Activated CD4-positive, alpha-beta T cell treated with anti-CD3 and anti-CD28 coated beads for 24 hours (primary cell): ENCODE data around the gene PROK2.

Experiments
- DNase-seq, 2 donors: peaks; one replicate each; pipeline ENCODE4 v3.0.0-alpha.2; 2020; ENCODE audit warnings: low read depth in 2 of 2

PROK2 gene

DNA sequence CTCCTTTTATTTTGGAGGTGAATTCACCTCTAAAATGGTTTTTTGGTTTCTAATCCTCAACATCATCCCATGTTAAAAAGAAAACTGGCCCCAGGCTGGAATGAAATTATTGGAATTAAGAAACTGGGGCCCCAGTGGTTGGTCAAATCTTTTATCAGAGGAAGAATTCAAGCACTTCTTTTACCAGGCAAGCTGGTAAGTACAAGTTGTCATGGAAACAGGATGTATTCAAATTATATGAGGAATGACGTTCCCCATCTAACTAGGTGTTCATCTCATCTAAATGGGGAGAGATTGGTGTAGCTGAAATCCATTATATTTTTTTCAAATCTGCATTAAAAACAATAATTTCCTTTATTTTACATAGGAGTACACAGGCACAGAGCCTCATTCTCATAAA is 50.1 kb downstream of the PROK2 start:
- DNase-seq: no peak

DNA sequence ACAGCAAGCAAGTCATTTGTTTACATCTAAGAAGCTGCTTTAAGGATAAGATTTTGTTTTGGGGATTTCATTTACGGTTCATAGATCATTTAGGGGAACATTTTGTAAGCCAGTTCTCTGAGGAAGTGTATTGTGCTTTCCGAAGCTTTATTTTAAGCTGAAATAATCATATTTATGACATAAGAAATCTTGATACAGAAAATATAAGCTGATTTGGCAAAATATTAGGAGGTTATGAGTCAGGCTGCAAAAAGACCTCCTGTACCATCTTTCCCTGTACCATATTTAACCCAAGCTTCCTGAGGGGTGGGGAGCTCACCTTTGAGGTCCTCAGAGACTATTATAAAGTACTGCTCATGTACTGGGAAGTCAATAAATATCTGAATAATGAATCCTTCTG is 51.6 kb downstream of the PROK2 start:
- no peak for DNase-seq

GRCh38 chr3:71732637-71733036 is 52.3 kb downstream of the PROK2 start:
- DNase-seq: no peak

GRCh38 chr3:71728632-71729342 is 56.2 kb downstream of the PROK2 start:
- DNase-seq: no peak

- no peak for DNase-seq
These were observed 58.8 kb downstream of the PROK2 start for GRCh38 chr3:71726146-71726545.

- DNase-seq: no peak
These were observed 59.5 kb downstream of the PROK2 start, which contains the start of gene EIF4E3 for GRCh38 chr3:71725271-71725991. TSS of gene EIF4E3 (minus strand) at chr3:71725402. CDS start at chr3:71725367, 35 bp downstream.

DNA sequence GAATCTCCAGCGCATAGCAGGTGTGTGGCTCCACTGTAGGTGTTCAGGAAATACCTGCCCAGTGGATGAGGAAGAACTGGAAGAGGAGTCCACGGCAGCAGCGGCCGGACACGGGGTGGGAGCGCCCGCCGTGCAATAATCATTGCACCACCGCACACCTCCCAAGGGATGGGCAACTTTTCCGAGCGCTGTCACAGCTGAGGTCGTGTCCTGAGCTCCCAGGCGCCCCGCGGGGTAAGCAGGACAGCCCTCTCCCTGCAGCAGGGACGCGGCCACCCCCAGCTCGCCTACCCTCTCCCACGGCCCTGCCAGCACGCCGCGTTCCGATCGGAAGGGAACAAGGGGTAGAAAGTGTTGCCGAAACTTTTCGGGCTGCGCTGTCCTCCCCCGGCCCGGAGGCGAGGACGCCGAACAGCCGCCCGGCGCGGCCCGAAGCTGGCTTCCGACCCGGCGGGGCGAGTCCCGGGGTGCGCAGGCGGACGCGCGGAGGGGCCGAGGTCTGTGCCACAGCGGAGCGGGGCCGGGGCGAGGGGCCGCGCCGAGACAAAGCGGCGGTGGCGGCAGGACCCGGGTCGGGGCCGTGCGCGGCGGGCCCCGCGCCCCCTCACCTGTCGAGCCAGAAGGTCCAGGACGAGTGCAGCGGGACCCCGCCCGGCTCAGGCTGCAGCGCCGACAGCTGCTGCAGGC is 60.2 kb downstream of the PROK2 start:
- DNase-seq: no peak

DNA sequence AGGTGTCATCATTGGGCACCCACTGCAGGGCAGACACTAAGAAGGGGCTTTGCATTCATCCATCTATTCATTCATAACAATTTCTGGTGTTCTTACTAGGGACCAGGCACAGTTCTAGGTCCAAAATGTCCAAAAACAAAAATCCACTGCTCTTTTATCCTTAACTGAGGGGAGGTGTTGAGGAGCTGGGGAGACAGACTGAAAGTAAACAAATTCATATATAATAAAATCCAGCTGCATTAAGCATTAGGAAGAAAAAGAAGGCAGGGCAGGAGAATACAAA is 60.8 kb downstream of the PROK2 start:
- no peak for DNase-seq

DNA sequence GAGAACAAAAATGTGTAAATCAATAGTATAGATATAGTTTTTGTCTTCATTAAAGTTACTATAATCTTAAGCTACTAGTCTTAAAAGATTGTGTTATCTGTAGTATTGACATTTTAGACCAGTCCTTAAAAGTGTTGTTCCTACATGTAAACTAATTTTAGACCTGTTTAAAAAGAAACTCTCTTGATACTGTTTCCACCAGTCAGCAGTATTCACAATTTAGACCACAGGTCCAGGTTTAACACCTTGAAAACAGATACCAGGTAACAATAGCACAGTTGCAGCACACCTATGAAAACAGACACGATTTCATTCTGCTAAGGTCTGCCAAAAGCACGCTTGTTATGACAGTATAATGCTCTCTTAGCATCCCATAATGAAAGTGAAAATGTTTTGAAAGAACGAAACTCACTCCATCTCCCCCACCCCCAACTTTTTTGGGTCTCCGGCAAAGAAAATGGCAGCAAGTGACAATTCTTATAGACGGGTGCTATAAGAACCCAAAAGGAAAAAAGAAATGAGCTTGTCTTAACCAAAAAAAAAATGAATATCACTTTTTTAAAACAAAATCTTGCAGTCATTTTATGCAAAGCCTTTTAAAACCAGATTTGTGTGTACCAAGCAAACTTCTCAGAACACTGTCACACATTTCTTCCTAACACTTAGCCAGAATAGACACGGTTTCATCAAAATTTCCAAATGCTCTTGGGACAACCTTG is 61.3 kb downstream of the PROK2 start:
- no peak for DNase-seq

DNA sequence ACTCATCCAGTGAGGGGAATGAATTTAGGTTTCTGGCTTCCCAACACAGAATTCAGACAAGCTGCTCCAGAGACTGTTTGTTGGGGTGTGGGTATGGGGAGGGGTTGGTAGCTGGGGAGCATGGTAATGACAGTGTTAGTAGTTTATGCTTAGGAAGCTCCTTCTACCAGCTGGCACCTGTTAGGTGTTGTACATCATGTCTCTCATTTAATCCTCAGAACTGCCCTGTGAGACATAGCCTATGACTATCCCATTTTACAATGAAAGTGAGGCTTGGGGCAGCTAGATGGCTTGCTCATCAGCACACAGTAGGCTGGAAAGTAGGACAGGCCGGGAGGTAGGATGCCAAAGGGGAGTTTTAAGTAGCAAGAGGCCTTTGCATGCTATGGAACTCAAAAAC is 62.3 kb downstream of the PROK2 start:
- DNase-seq: no peak
